ENCODE data around the gene LMF1.
"Not testable (repeated sequence)": the region's sequence is repeated elsewhere in the genome, so short reads cannot be mapped to it uniquely, and the experiment has no call there.

Gene LMF1

DNA sequence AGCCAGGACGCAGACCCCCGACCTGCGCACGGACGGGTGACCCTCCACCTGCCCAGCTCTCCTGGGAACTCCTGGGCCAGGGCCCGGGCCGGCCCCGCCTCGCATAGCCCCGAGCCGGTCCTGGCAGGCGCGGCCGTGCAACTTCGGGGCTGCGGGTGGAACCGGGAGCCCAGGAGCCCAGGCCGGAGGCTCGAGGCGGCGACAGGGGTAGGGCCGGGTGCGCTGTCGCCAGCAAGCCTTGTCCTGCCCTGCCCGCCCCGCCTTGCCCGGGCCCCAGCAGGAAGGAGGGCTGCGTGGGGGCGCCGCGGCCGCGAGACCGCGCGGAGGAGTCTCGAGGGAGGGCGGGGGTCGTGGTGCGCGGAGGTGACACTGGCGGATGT is 408 bp downstream of the LMF1 start:
- DNase-seq (ENCODE audit: low read depth, low spot score), result no peak

DNA sequence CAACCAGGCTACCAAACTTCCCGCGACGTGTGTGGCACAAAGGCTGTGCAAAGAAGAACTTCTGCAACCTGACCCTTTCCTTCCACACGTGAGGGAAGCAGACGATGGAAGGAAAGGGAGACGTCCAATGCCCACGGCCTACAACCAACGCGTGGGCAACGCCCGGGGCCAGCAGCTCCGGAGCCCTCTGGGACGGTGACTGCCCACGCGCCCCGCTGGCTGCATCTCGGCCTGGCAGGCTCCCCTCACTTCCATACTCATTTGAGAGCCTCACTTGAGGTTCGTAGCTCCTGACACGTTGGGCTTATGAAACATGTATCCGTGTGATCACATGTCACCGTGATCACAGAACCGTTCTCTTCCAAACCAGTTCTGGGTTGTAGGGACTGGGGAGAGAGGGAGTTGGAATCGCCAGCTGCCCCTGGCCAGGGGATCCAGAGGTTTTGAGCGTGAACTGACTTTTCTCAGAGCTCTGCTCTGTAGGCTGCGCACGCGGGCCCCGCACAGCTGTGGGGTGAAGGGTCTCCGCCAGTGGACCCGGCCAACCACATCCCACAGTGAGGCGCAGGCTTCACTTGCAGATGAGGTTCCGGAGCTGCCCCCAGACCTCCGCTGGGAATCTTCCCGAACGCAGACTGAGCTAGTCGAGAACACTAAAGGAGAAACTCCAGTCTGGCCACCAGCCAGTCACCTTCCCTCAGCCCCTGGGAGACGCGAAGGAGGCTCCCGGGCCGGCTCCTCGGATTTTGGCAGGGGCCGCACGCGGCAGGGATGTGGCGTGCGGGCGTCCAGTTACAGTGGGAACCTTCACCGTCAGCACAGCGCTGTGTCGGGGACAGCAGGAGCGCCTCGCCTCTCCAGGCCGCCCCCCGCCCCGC is 1.0 kb downstream of the LMF1 start:
- no peak for DNase-seq (ENCODE audit: low read depth, low spot score)

DNA sequence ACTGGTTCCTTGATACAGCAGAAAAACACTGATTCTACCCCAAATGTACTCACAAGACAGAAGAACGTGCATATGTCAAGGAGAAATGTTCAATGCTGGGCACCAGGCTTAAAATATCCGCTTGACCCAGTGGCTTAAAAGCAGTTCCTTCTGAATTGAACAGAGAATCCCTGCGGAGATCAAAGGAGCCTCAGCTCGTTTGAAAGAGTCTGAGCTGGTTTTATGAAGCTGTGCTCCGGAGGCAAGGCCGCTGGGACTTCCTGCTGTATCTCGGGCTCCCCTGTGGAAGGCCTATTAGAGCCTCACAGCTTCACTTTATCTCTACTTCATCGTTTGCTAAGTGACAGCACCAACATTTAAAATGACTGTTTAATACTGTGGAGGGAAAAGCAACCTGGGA is 2.2 kb downstream of the LMF1 start:
- DNase-seq (ENCODE audit: low read depth, low spot score), result no peak

- DNase-seq (ENCODE audit: low read depth, low spot score), result no peak
Measured at GRCh38 chr16:967546-968295, 3.1 kb downstream of the LMF1 start.

DNA sequence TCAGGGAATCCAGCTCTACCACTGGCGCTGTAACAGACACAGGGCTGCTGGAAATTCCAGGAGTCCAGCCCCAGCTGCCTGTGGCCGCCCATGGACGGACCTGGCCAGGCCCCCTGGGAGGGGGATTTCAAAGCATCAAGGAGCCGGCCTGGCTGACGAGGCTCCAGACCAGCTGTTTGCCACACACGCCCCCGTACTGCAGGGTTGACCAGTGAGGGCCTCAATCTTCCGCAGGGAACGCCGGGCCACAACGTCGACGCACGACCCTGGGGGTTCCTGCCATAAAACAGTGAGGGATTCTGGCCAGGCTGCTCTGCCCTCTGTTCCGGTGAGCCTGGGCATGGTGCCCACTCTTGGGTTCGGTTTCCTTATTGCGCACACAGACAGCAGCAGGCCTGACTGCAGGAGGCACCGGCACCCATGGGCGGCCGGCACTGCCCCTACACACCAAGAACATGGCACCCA is 3.7 kb downstream of the LMF1 start:
- no peak for DNase-seq (ENCODE audit: low read depth, low spot score)

GRCh38 chr16:966505-966904 is 4.3 kb downstream of the LMF1 start:
- DNase-seq (ENCODE audit: low read depth, low spot score), result no peak

GRCh38 chr16:966035-966434 is 4.7 kb downstream of the LMF1 start:
- DNase-seq (ENCODE audit: low read depth, low spot score), result no peak

DNA sequence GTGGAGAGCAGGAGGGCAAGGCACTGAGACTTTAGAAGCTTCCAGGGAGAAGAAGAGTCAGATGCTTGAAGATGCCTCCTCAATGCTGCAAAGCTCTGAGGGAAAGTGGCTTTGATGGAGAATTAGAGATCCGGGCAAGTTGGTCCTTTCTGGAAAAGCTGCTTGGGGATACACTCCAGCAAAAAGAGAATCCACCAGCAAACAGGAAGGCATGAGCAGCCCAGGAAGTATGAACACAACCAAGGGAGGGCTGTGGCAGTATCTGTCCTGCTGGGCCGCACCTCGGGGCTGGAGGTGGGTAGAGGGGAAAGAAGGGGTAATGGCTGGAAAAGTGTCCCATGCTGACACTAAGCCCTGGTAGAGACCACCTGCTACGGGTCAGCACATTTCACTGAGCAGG is 5.3 kb downstream of the LMF1 start:
- no peak for DNase-seq (ENCODE audit: low read depth, low spot score)

- DNase-seq (ENCODE audit: low read depth, low spot score), result no peak
Measured at GRCh38 chr16:965036-965395, 5.8 kb downstream of the LMF1 start.

DNA sequence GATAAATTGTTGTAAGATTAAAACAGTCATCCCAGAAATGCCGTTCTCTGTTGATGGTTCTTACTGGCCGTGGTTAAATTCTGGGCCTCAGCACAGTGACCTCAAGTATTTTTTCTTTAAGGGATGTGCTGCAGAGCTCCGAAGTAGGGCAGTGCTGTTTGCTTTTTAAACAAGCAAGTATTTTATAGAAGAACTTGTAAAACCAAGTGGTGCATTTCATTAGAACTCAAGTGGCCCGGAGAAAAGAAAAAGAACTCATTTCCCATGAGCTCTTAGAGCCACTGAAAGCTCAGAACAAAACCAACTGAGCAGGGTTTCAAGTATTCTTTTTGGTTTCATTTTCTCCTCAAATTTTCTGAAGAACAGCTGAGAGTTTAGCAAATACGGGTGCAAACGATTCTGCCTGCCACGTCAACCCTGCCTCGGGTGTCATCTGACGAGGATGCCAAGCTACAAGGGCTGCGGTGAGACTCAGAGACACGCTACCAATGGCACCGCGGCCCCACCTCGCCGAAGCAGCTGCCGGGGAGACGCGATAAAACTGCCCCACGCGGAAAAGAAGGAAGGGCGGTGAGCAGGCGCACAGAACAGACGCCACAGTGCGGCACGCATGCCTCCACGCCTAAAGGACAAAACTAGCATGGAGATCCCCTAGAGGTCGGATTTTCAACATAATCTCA is 6.3 kb downstream of the LMF1 start:
- no peak for DNase-seq (ENCODE audit: low read depth, low spot score)

DNA sequence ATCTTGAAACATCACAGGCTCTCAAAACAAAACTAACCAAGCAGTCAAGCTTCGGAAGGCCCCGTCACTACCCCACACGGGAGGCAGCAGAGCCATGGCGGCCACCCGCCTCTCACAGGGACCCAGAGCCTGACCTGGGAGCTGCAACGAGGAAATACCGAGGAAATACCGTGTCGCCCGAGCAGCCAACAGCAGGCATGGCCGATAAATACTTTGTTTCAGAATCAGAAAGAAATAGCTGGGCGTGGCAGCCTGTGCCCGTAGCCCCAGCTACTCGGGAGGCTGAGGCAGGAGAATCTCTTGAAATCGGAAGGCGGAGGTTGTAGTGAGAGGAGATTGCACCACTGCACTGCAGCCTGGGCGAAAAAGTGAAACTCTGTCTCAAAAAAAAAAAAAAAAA is 6.9 kb downstream of the LMF1 start:
- DNase-seq (ENCODE audit: low read depth, low spot score), result no peak

- DNase-seq (ENCODE audit: low read depth, low spot score), result no peak
Measured at GRCh38 chr16:962901-963814, 7.6 kb downstream of the LMF1 start.

DNA sequence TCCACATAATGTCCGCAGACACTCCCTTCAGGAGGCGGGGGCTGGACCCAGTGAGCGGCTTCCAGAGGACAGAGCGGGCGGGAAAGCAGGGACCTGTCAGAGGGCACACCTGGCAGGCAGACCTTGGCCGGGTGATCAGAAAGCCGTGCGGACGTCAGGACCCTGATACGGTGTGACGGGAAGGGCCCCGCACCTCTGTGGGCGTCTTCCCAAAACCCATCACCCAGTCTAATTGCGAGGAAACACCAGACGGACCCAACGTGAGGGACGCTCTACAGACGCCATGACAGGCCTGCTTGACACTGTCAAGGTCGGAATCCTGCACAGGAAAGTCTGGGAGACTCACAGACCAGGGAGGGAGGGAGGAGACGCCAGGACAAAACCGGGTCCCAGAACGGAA is 8.4 kb downstream of the LMF1 start:
- DNase-seq (ENCODE audit: low read depth, low spot score), result no peak

- no peak for DNase-seq (ENCODE audit: low read depth, low spot score)
Measured at GRCh38 chr16:959232-960040, 11.3 kb downstream of the LMF1 start.

DNA sequence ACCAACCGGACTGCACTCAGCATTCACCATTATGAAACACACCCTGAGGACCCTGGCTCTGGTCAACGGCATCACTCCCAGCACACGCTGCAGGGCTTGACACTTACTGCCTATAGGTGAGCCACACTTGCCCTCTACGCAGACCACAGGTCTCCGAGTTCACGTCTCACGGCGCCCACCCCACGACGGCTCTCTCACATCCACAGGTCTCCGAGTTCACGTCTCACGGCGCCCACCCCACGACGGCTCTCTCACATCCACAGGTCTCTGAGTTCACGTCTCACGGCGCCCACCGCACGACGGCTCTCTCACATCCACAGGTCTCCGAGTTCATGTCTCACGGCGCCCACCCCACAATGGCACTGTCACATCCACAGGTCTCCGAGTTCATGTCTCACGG is 15.0 kb downstream of the LMF1 start:
- not testable (repeated sequence) for DNase-seq (ENCODE audit: low read depth, low spot score)

- not testable (repeated sequence) for DNase-seq (ENCODE audit: low read depth, low spot score)
Measured at GRCh38 chr16:953818-954217, 17.0 kb downstream of the LMF1 start.

DNA sequence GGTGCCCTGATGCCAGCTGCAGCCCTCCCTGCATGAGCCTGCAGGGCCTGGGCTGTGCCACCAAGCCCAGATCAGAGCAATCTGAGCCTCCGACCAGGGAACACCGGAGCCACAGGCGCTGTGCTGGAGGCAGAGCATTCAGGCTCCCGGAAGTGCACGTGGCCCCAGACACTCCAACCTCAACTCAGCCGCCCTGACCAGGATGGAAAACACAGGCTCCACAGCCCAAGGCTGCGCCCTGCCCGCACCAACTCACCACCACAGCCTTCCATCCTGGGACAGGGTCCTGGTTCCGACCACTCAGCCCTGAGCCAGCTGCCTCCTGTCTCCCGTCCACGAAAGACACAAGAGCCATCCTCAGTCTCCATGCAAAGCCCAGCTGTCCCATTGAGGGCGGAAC is 18.5 kb downstream of the LMF1 start:
- no peak for DNase-seq (ENCODE audit: low read depth, low spot score)

DNA sequence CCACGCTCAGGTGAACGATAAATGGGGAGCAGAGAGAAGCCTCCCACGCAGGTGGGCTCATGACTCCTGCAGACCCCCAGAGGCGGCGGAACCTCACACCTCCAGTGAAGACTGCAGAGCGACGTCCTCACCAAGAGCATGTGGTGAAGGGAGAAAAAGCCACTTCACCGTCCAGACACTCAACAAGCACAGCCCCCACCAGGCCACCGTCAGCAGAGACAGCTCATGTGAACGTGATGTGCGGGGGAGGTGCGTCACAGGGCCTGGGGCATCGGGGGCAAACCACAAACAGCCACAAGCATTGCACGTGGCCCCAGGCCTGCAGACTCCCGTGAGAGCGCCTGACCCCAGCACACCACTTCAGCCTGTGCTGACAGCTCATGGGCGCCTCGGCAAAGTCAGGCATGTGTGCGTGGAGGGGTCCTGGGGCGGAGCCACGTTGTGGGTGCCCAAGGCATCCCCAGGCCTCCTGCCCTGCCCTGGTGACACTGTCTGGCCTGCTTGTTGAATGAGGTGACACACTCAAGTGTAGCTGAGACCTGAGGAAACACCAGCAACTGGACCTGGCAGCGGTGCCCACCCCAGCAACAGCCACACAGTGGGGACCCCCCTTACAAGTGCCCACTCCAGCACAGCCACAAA is 19.0 kb downstream of the LMF1 start:
- no peak for DNase-seq (ENCODE audit: low read depth, low spot score)

DNA sequence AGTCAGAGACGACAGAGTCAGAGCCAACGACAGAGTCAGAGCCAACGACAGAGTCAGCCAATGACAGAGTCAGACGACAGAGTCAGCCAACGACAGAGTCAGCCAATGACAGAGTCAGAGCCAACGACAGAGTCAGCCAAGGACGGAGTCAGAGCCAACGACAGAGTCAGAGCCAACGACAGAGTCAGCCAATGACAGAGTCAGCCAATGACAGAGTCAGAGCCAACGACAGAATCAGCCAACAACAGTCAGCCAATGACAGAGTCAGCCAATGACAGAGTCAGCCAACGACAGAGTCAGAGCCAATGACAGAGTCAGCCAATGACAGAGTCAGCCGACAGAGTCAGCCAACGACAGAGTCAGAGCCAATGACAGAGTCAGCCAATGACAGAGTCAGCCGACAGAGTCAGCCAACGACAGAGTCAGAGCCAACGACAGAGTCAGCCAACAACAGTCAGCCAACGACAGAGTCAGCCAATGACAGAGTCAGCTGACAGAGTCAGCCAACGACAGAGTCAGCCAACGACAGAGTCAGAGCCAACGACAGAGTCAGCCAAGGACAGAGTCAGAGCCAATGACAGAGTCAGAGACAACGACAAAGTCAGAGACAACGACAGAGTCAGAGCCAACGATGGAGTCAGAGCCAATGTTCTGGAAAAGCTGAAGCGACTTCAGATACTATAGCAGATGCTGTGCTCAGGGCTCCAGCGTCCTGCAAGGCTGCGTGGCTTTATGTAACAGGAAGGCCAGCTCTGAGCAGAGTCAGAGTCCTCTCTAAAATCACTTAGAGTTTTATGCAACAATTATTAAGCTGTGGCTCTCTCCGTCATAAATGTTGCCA is 19.8 kb downstream of the LMF1 start:
- DNase-seq (ENCODE audit: low read depth, low spot score), result not testable (repeated sequence)
